Uterus (tissue), 2 donors: ENCODE measurements around the gene ATXN10.

Source experiments
- CTCF ChIP-seq, 4 experiments: fragments of 200-600 bp in 2 of 4; fragments of 450-650 bp in 2 of 4; sonication (generic) in 2 of 4; IDR thresholded peaks; one replicate each; pipeline ENCODE4 v1.5.1; 2016 to 2019; ENCODE audit warnings: antibody characterized with exemption in 4 of 4, mild to moderate bottlenecking in 2 of 4, moderate library complexity in 1 of 4
- POLR2A ChIP-seq, 2 donors: fragments of 450-650 bp; IDR thresholded peaks; one replicate each; pipeline ENCODE4 v1.6.1; 2016; ENCODE audit warnings: antibody characterized with exemption in 2 of 2, mild to moderate bottlenecking in 1 of 2, moderate library complexity in 1 of 2

- TF ChIP-seq CTCF (IDR thresholded peaks at IDR 0.05) (no peak), POLR2A (IDR thresholded peaks at IDR 0.05) (no peak)
Measured at GRCh38 chr22:45888221-45889092, 216.8 kb downstream of the ATXN10 start.
